GM12892 (cell line): ENCODE data around the gene RAMP1.

Experiments used
- POLR2A ChIP-seq: IDR thresholded peaks from 2 replicates; pipeline ENCODE4 v1.6.1; 2011; ENCODE audit warnings: low read depth, low read length, control low read depth
- POLR2AphosphoS5 ChIP-seq: IDR thresholded peaks from 2 replicates; pipeline ENCODE4 v1.6.1; 2011; ENCODE audit warnings: low read depth, low read length, control low read depth

GRCh38 chr2:237864940-237865622, 5.7 kb downstream of the RAMP1 start:
- TF ChIP-seq POLR2A (no peak), POLR2AphosphoS5 (no peak)
